Kidney epithelial cell (primary cell): ENCODE data around the gene POU3F1. TPM values are rescaled to one million over a fixed set of nuclear protein-coding genes. Genes with fewer than 3 reads are reported as not detected.

Experiments
- DNase-seq: peaks from one replicate; pipeline ENCODE4 v3.0.0-alpha.2; 2010; ENCODE audit warnings: low read depth
- H3K27me3 ChIP-seq: 2 replicates; pipeline ENCODE4 v1.6.0; 2011; ENCODE audit warnings: low read length; ENCODE audit not compliant: control insufficient read depth, insufficient read depth
- H3K36me3 ChIP-seq: 2 replicates; pipeline ENCODE4 v1.5.1; 2011; ENCODE audit warnings: low read length; ENCODE audit not compliant: control insufficient read depth, insufficient read depth
- H3K4me3 ChIP-seq: 2 replicates; pipeline ENCODE4 v1.5.1; 2011; ENCODE audit warnings: low read depth, mild to moderate bottlenecking, control low read depth, low read length
- CTCF ChIP-seq: IDR thresholded peaks from 2 replicates; pipeline ENCODE4 v1.5.1; 2011; ENCODE audit warnings: mild to moderate bottlenecking, moderate library complexity, low read length, control low read depth, inconsistent platforms; ENCODE audit not compliant: insufficient read depth, poor library complexity, severe bottlenecking
- total RNA-seq: library from RNA; depleted of rRNA; stranded (reverse); fragments of >200 nt; gene quantifications from 2 replicates; pipeline ENCODE4 v1.2.3, GENCODE V29; 2015

The POU3F1 gene
- total RNA-seq, 1 donor from 2014 or later = 0.08 TPM

GRCh38 chr1:38022810-38023209, 23.8 kb downstream of the POU3F1 start:
- Histone ChIP-seq H3K27me3 (no peaks in the 10 kb centered on the region), H3K36me3 (no peaks in the 10 kb centered on the region), H3K4me3 (no peak overlapping the region)
- no peak for DNase-seq
- TF ChIP-seq CTCF = no peak

- no peak for TF ChIP-seq CTCF
- H3K27me3 ChIP-seq = no peaks in the 10 kb centered on the region
- no peak overlapping the region for H3K4me3 ChIP-seq
- no peak for DNase-seq
- H3K36me3 ChIP-seq = no peaks in the 10 kb centered on the region
Observed at GRCh38 chr1:38021969-38022368, 24.6 kb downstream of the POU3F1 start.

- no peak for DNase-seq
- no peak overlapping the region for H3K4me3 ChIP-seq
- H3K27me3 ChIP-seq = no peaks in the 10 kb centered on the region
- TF ChIP-seq CTCF = no peak
- no peaks in the 10 kb centered on the region for H3K36me3 ChIP-seq
Observed at GRCh38 chr1:38020396-38020795, 26.2 kb downstream of the POU3F1 start.

GRCh38 chr1:38018864-38019343, 27.7 kb downstream of the POU3F1 start:
- H3K36me3 ChIP-seq = no peaks in the 10 kb centered on the region
- TF ChIP-seq CTCF = peak; percentile 63
- no peak overlapping the region for H3K4me3 ChIP-seq
- no peaks in the 10 kb centered on the region for H3K27me3 ChIP-seq
- DNase-seq = no peak

- no peak for DNase-seq
- Histone ChIP-seq H3K4me3 (no peak overlapping the region), H3K27me3 (no peaks in the 10 kb centered on the region), H3K36me3 (no peaks in the 10 kb centered on the region)
- TF ChIP-seq CTCF = no peak
Observed at GRCh38 chr1:38015978-38016725, 30.4 kb downstream of the POU3F1 start.
